Measurements from ENCODE around the gene LOXL4. TPM values are rescaled to one million over a fixed set of nuclear protein-coding genes. Genes with fewer than 3 reads are reported as not detected.

The LOXL4 gene
- polyA plus RNA-seq, 3 donors, result 0.03 to 0.05 TPM; not detected in 1

GRCh38 chr10:98294270-98294627, 26.3 kb upstream of the LOXL4 start:
- Histone ChIP-seq H3K4me3 (replicated peaks in 1 of 3; ENCODE audit: low read depth in 2 of 3, low read length in 3 of 3) (no peak overlapping the region), H3K79me2 (ENCODE audit: insufficient read depth, low read length) (no peaks in the 10 kb centered on the region), H3K9ac (ENCODE audit: insufficient read depth, low read length, poor library complexity, severe bottlenecking) (no peak overlapping the region), H3K27me3 (ENCODE audit: control insufficient read depth in 2 of 2, insufficient read depth in 2 of 2, low read length in 2 of 2) (peaks cover 2 to 4% of the 10 kb centered on the region in 2 donors), H3K4me1 (ENCODE audit: control insufficient read depth in 1 of 2, insufficient read depth in 2 of 2, low read length in 2 of 2) (peaks cover 12 to 13% of the 10 kb centered on the region in 2 donors), H4K20me1 (ENCODE audit: insufficient read depth, low read length) (no peaks in the 10 kb centered on the region), H3K36me3 (replicated peaks in 1 of 2; ENCODE audit: control insufficient read depth in 1 of 2, insufficient read depth in 2 of 2, low read length in 2 of 2) (no peaks in the 10 kb centered on the region), H3K4me2 (replicated peaks; ENCODE audit: extremely low read depth, low read length, poor library complexity, severe bottlenecking) (no peak overlapping the region), H2AFZ (ENCODE audit: insufficient read depth, low read depth, low read length, poor library complexity, severe bottlenecking) (no peak overlapping the region), H3K27ac (ENCODE audit: low read depth in 1 of 2, low read length in 2 of 2) (no peak overlapping the region), H3K9me3 (replicated peaks in 1 of 2; ENCODE audit: control insufficient read depth in 1 of 2, insufficient read depth in 1 of 2, low read length in 2 of 2) (no peaks in the 10 kb centered on the region)
- H3K9me3 Mint-ChIP-seq, result peaks cover 0 to 1% (median 0%) of the 10 kb centered on the region in 7 donors
- TF ChIP-seq CTCF (IDR thresholded peaks at IDR 0.05), result no peak
- peaks cover 5 to 17% (median 15%) of the 10 kb centered on the region in 3 donors for H3K27me3 Mint-ChIP-seq (ENCODE audit: low read depth in 3 of 3)
- peaks cover 15% of the 10 kb centered on the region for H3K4me1 Mint-ChIP-seq
- intact Hi-C loops (cut with micrococcal nuclease), result no loop called here
- WGBS (ENCODE audit: insufficient coverage), result 93% methylated on average over 2 of the region's 3 CpGs
- no peak overlapping the region for H3K27ac Mint-ChIP-seq
- no peaks in the 10 kb centered on the region for H3K36me3 Mint-ChIP-seq
- DNase-seq, result no peak
- H3K4me3 Mint-ChIP-seq, result no peak overlapping the region

- no peak overlapping the region for H2AFZ ChIP-seq (ENCODE audit: insufficient read depth, low read depth, low read length, poor library complexity, severe bottlenecking)
- no peak overlapping the region for H3K9ac ChIP-seq (ENCODE audit: insufficient read depth, low read length, poor library complexity, severe bottlenecking)
- no peak overlapping the region for H3K27ac ChIP-seq (ENCODE audit: low read depth in 1 of 2, low read length in 2 of 2)
- no peak for DNase-seq
- peaks cover 0 to 1% (median 0%) of the 10 kb centered on the region in 7 donors for H3K9me3 Mint-ChIP-seq
- H3K9me3 ChIP-seq (replicated peaks in 1 of 2; ENCODE audit: control insufficient read depth in 1 of 2, insufficient read depth in 1 of 2, low read length in 2 of 2), result no peaks in the 10 kb centered on the region
- H3K27me3 ChIP-seq (ENCODE audit: control insufficient read depth in 2 of 2, insufficient read depth in 2 of 2, low read length in 2 of 2), result peaks cover 2 to 4% of the 10 kb centered on the region in 2 donors
- no peak overlapping the region for H3K4me3 Mint-ChIP-seq
- intact Hi-C loops (cut with micrococcal nuclease), result no loop called here
- no peaks in the 10 kb centered on the region for H3K36me3 ChIP-seq (replicated peaks in 1 of 2; ENCODE audit: control insufficient read depth in 1 of 2, insufficient read depth in 2 of 2, low read length in 2 of 2)
- H3K4me1 ChIP-seq (ENCODE audit: control insufficient read depth in 1 of 2, insufficient read depth in 2 of 2, low read length in 2 of 2), result peaks cover 12 to 13% of the 10 kb centered on the region in 2 donors
- H3K4me3 ChIP-seq (replicated peaks in 1 of 3; ENCODE audit: low read depth in 2 of 3, low read length in 3 of 3), result no peak overlapping the region
- no peaks in the 10 kb centered on the region for H4K20me1 ChIP-seq (ENCODE audit: insufficient read depth, low read length)
- peaks cover 15% of the 10 kb centered on the region for H3K4me1 Mint-ChIP-seq
- H3K27ac Mint-ChIP-seq, result no peak overlapping the region
- no peaks in the 10 kb centered on the region for H3K36me3 Mint-ChIP-seq
- H3K4me2 ChIP-seq (replicated peaks; ENCODE audit: extremely low read depth, low read length, poor library complexity, severe bottlenecking), result no peak overlapping the region
- WGBS (ENCODE audit: insufficient coverage), result 66% methylated on average over 6 of the region's 8 CpGs
- peaks cover 7 to 15% (median 12%) of the 10 kb centered on the region in 3 donors for H3K27me3 Mint-ChIP-seq (ENCODE audit: low read depth in 3 of 3)
- no peak for TF ChIP-seq CTCF (IDR thresholded peaks at IDR 0.05)
- no peaks in the 10 kb centered on the region for H3K79me2 ChIP-seq (ENCODE audit: insufficient read depth, low read length)
Observed at GRCh38 chr10:98293550-98294269, 25.7 kb upstream of the LOXL4 start.
